NCI-H1436 treated with DMSO at 0.1 percent for 48 hours (cell line): ENCODE results near the gene KIR3DL1.
"Not testable (repeated sequence)": the region's sequence is repeated elsewhere in the genome, so short reads cannot be mapped to it uniquely, and the experiment has no call there.

Source experiments
- DNase-seq: peaks from one replicate; lab custom pipeline; 2025; lab: John Stamatoyannopoulos, UW

Gene KIR3DL1

DNA sequence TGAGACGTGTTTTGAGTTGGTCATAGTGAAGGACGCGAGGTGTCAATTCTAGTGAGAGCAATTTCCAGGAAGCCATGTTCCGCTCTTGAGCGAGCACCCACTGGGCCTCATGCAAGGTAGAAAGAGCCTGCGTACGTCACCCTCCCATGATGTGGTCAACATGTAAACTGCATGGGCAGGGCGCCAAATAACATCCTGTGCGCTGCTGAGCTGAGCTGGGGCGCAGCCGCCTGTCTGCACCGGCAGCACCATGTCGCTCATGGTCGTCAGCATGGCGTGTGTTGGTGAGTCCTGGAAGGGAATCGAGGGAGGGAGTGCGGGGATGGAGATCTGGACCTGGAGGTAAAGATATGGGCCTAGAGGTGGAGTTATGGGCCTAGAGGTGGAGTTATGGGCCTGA is at the start of gene KIR3DL1:
Gene KIR3DL1 (plus strand): TSS at position 218 of the 400 bp plus-strand sequence.
- not testable (repeated sequence) for DNase-seq

DNA sequence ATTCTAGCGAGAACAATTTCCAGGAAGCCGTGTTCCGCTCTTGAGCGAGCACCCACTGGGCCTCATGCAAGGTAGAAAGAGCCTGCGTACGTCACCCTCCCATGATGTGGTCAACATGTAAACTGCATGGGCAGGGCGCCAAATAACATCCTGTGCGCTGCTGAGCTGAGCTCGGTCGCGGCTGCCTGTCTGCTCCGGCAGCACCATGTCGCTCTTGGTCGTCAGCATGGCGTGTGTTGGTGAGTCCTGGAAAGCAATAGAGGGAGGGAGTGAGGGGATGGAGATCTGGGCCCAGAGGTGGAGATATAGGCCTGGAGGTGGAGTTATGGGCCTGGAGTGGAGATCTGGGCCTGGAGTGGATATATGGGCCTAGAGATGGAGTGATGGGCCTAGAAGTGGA is 46.6 kb upstream of the KIR3DL1 start, which contains the start of gene KIR2DL1:
Gene KIR2DL1 (plus strand): TSS at position 148 of the 400 bp plus-strand sequence. CDS start 58 bp downstream, at position 206.
- not testable (repeated sequence) for DNase-seq

DNA sequence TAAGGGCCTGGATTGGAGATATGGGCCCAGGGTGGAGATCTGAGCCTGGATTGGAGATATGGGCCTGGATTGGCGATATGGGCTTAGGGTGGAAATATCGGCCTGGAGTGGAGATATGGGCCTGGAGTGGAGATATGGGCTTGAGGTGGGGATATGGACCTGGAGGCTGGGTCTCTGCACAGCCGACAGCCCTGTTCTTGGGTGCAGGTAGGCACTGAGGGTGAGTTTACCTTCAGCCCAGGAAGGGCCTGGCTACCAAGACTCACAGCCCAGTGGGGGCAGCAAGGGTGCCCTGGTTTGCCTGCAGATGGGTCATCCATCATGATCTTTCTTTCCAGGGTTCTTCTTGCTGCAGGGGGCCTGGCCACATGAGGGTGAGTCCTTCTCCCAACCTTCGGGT is 45.8 kb upstream of the KIR3DL1 start:
- DNase-seq: not testable (repeated sequence)

DNA sequence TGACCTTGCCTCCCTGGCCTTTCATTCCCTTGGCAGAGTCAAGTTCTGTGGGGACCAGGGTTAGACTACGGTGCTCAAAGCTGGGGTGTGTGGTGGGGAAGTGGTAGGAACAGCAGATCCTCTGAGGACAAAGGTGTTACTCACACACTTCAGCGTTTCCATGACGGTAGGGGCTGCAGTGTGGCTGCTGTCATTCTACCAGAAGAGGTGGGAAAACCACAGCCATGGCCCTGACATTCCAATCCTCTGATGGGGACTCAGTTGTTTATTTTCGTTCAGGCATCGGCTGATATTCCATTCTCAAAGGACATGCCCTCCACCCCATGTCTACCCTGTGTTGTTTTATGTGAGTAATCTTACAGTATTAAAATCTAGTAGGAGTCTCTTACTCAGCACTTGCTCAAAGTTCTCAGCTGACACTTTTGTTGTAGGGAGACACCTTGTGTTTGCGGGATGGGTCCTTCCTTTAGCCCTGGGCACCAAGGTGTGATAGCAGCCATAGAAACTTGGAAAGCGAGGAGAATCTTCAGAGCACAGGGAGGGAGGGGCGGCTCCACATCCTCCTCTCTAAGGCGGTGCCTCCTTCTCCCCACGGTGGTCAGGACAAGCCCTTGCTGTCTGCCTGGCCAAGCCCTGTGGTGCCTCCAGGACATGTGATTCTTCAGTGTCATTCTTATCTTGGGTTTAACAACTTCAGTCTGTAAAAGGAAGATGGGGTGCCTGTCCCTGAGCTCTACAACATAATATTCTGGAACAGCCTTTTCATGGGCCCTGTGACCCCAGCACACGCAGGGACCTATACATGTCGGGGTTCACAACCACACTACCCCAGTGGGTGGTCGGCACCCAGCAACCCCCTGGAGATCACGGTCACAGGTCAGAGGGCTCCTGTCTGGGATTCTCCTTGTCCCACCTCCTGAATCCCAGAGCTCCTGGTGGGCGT is 45.0 kb upstream of the KIR3DL1 start:
- not testable (repeated sequence) for DNase-seq

DNA sequence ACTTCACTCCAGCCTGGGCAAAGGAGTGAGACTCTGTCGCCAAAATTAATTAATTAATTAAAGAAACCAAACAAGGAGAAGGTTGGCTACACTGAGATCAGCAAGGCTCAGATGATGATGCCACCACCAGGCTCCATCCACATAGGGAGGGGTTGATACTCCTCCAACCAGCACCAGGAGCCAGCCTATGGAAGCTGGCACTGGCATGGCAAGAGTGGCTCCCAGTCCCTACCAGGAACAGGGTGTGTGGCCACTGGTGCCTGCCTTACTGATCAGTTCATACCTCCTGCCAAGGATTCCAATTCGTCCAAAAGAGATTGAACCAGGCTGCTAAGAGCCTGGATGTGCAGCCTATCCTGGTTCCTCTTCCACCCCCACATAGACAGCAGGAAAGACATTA is 43.6 kb upstream of the KIR3DL1 start:
- not testable (repeated sequence) for DNase-seq

DNA sequence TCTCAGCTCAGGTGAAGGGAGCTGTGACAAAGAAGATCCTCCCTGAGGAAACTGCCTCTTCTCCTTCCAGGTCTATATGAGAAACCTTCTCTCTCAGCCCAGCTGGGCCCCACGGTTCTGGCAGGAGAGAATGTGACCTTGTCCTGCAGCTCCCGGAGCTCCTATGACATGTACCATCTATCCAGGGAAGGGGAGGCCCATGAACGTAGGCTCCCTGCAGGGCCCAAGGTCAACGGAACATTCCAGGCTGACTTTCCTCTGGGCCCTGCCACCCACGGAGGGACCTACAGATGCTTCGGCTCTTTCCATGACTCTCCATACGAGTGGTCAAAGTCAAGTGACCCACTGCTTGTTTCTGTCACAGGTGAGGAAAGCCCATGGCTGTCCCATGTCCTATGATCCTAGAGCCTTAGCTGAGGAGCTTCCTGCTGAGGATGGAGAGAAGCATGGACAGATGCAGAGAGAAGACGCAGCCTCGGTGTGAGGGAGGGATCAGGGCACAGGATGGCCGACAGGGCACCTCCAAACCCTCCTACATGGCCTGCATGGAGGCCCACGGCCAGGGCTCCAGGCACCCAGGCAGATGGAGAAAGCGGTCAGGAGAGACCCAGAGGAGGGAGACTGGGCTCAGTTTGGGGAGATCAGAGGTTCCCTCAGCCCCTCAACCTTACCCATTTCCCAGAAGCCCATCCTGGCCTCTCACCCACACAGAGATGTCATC is 41.0 kb upstream of the KIR3DL1 start:
- not testable (repeated sequence) for DNase-seq

DNA sequence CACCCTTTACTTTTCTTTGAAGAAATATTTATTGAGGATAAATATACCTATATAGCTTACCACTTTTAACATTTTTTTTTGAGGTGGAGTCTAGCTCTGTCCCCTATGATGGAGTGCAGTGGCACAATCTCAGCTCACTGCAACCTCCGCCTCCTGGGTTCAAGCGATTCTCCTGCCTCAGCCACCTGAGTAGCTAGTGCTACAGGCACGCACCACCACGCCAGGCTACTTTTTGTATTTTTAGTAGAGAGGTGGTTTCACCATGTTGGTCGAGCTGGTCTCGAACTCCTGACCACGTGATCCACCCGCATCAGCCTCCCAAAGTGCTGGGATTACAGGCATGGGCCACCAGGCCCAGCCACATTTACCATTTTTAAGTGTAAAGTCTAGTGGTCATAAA is 40.4 kb upstream of the KIR3DL1 start:
- not testable (repeated sequence) for DNase-seq

DNA sequence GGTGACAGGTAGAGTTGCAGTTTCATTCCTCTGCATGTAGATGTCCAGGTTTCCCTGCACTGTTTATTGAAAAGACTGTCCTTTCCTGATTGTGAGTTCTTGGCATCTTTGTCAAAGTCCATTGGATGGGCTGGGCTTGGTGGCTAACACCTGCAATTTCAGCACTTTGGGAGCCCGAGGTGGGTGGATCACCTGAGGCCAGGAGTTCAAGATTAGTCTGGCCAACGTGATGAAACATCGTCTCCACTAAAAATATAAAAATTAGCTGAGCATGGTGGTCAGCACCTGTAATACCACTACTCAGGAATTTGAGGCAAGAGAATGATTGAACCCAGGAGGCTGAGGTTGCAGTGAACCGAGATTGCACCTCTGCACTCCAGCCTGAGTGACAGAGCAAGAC is 38.4 kb upstream of the KIR3DL1 start:
- DNase-seq: not testable (repeated sequence)

DNA sequence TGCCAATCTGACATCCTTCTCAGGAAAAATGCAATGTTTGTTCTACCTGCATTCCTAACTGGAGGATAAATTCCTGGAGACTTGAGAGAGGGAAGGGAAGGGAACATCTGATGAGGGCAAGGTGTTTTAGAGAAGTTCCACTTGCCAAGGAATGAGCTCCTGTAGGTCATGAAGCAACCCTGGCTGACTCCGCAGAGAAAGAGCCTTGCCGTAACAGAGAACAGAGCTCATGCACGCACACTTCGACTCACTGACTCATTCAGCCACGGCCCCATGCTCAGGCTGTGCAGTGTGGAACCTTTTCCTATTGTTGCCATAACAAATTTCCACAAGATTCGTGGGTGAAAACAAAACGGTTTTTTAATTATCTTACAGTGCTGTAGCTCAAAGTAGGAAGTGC is 37.4 kb upstream of the KIR3DL1 start:
- not testable (repeated sequence) for DNase-seq

DNA sequence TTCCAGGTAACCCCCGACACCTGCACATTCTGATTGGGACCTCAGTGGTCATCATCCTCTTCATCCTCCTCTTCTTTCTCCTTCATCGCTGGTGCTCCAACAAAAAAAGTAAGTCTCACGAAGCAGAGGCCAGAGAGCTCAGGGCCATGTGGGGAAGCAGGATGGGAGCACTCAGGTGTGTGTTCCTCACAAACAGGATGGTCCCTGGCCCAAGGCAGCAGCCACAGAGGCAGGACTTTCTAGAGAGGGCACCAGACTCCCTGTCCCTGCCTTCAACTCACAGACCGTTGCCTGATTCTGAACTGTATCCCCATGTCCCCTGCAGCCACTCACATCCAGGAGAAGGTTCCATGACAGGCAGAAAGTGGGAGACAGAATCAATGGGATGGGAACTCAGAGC is 33.4 kb upstream of the KIR3DL1 start:
- DNase-seq: not testable (repeated sequence)

DNA sequence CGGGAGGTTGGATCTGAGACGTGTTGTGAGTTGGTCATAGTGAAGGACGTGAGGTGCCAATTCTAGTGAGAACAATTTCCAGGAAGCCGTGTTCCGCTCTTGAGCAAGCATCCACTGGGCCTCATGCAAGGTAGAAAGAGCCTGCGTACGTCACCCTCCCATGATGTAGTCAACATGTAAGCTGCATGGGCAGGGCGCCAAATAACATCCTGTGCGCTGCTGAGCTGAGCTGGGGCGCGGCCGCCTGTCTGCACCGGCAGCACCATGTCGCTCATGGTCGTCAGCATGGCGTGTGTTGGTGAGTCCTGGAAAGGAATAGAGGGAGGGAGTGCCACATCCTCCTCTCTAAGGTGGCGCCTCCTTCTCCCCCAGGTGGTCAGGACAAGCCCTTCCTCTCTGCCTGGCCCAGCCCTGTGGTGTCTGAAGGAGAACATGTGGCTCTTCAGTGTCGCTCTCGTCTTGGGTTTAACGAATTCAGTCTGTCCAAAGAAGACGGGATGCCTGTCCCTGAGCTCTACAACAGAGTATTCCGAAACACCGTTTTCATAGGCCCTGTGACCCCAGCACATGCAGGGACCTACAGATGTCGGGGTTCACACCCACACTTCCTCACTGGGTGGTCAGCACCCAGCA is 30.1 kb upstream of the KIR3DL1 start:
- not testable (repeated sequence) for DNase-seq

DNA sequence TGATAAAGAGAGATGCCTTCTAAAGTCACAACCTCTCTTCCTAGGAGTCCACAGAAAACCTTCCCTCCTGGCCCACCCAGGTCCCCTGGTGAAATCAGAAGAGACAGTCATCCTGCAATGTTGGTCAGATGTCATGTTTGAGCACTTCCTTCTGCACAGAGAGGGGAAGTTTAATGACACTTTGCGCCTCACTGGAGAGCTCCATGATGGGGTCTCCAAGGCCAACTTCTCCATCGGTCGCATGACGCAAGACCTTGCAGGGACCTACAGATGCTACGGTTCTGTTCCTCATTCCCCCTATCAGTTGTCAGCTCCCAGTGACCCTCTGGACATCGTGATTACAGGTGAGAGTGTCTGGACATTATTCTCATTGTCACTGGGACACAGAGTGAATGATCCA is 28.1 kb upstream of the KIR3DL1 start:
- DNase-seq: not testable (repeated sequence)

DNA sequence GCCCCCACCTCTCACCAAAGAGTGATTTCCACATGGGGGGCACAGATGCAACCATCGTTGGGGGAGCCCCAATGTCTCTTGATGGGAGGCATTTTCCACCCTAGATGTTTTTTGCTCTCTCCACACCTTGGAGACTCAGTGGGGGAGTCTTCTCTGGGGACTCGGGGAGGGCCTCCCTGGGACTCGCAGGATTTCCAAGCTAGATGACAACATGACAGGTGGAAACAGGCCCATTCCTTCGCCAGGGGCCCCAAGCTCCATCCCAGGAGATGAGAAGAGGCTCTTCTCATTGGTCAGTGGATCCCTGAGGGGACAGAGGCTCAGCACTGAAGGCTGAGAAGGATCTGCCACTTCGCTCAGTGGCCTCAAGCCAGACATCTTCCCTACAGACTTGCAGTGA is 25.6 kb upstream of the KIR3DL1 start:
- DNase-seq: no peak

DNA sequence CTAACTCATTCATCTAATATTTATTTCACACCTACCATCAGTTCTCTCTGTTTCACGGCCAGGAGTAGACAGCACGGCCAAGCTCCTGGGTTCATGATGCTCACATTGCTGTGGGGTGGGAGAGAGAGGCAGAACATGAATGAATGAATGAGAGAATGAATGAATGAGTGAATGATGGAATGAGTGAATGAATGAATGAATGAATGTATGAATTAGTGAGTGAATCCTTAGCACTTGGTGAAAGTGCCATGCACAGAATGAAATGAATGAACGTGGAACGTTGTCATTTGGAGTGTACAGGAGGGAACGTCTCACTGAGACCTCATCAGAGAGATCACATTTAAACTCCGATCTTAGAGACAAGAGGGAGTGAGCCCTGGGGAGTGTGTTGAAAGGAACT is 24.8 kb upstream of the KIR3DL1 start:
- DNase-seq: no peak

DNA sequence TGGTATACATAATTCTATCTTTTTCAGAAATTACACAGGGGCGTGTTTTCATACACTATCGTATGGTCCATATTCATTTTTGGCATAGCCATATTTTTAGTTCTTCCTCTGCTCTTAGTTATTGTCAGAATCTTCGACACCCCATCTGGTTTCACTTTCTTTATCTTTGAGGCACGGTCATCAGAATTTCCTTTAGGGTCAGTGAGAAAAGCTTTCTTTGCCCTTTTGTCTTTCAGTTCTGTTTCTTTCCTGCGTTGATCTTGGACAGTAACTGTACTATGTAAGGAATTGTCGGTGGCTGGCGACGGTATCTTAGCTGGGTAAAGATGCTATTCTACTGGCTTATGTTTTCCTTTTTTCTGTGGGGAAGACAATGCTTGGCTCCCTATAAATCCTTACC is 23.5 kb upstream of the KIR3DL1 start:
- DNase-seq: no peak

DNA sequence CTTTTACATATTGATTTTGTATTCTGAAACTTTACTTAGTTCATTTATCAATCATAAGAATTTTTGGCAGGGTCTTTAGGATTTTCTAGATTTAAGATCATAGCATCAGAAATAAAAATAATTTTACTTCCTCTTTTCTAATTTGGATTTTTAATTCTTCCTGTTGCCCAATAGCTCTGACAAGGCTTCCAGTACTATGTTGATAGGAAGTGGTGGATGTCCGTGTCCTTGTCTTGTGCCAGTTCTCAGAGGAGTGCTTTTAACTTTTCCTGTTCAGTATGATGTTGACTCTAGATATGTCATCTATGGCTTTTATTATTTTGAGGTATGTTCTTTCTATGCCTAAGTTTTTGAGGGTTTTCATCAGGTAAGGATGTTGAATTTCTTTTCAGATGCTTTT is 20.5 kb upstream of the KIR3DL1 start:
- no peak for DNase-seq

DNA sequence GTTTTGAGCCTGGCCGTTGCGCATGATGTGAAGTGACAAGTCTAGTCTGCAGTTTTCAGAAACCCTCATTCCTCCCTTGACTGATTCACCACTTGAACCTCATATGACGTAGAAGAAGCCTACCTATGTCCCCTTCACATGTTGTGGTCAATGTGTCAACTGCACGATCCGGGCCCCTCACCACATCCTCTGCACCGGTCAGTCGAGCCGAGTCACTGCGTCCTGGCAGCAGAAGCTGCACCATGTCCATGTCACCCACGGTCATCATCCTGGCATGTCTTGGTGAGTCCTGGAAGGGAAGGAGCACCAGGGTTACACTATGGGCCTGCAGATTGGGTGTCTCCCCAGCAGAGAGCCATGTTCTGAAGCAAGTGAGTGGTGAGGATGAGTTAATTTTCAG is 12.9 kb upstream of the KIR3DL1 start, which contains the start of gene KIR2DL4:
Gene KIR2DL4 (plus strand): TSS at position 201 of the 400 bp plus-strand sequence. CDS start 42 bp downstream, at position 243.
- no peak for DNase-seq

DNA sequence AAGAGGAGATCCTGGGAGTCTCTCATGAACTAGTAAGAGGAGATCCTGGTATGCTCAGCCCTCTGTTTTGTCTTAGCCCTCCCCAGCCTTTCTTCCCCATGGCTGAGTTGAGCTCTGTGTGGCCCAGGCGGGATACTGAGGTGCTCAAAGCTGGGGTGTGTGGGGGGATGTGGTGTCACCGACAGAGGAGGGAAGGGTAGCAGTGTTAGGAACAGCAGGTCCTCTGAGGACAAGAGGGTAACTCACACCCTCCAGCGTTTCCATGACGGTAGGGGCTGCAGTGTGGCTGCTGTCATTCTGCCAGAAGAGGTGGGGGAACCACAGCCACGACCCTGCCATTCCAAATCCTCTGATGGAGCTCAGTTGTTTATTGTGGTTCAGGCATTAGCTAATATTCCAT is 12.2 kb upstream of the KIR3DL1 start:
- DNase-seq: no peak

DNA sequence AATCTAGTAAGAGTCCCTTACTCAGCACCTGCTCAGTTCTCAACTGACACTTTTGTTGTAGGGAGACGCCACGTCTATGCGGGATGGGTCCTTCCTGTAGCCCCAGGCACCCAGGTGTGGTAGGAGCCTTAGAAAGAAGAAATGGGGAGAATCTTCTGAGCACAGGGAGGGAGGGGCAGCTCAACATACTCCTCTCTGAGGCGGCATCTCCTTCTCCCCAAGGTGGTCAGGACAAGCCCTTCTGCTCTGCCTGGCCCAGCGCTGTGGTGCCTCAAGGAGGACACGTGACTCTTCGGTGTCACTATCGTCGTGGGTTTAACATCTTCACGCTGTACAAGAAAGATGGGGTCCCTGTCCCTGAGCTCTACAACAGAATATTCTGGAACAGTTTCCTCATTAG is 11.7 kb upstream of the KIR3DL1 start:
- DNase-seq: no peak

DNA sequence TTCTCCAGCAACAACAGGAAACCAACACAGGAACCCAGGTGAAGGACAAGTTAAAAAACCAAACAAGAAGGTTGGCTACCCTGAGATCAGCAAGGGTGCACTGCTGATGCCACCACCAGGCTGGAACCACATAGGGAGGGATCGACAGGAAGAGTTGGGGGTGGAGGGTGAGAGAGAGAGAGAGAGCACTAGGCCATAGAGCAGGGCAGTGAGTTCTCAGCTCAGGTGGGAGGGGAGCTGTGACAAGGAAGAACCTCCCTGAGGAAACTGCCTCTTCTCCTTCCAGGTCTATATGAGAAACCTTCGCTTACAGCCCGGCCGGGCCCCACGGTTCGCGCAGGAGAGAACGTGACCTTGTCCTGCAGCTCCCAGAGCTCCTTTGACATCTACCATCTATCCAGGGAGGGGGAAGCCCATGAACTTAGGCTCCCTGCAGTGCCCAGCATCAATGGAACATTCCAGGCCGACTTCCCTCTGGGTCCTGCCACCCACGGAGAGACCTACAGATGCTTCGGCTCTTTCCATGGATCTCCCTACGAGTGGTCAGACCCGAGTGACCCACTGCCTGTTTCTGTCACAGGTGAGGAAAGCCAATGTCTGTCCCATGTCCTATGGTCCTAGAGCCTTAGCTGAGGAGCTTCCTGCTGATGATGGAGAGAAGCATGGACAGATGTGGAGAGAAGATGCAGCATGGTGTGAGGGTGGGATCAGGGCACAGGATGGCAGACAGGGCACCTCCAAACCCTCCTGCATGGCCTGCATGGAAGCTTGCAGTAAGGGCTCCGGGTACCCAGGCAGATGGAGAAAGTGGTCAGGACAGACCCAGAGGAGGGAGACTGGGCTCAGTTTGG is 10.4 kb upstream of the KIR3DL1 start:
- no peak for DNase-seq

DNA sequence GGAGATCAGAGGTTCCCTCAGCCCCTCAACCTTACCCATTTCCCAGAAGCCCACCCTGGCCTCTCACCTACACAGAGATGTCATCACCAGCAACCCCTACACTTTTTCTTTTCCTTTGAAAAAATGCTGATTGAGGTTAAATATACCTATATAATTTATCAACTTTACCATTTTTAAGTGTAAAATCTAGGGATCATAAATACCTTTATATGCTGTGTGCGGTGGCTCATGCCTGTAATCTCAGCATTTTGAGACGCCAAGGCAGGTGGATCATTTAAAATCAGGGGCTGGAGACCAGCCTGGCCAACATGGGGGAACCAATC is 9.8 kb upstream of the KIR3DL1 start:
- DNase-seq: no peak
